A673 (cell line): ENCODE results near the gene POLA1.

Experiments used
- CTCF ChIP-seq: fragments of 300-800, 200-600 bp; sonication (generic); conservative IDR thresholded peaks from 2 replicates; pipeline ENCODE4 v1.5.1; 2017; ENCODE audit warnings: low read depth, mild to moderate bottlenecking, antibody characterized with exemption, low read length, moderate library complexity, mixed read lengths
- EZH2 ChIP-seq: fragments of 200-600 bp; sonication (generic); IDR thresholded peaks from 2 replicates; pipeline ENCODE4 v1.6.1; 2017; ENCODE audit warnings: borderline replicate concordance, low read depth, mild to moderate bottlenecking, mixed read lengths, antibody characterized with exemption, low read length; ENCODE audit not compliant: poor library complexity, severe bottlenecking

DNA sequence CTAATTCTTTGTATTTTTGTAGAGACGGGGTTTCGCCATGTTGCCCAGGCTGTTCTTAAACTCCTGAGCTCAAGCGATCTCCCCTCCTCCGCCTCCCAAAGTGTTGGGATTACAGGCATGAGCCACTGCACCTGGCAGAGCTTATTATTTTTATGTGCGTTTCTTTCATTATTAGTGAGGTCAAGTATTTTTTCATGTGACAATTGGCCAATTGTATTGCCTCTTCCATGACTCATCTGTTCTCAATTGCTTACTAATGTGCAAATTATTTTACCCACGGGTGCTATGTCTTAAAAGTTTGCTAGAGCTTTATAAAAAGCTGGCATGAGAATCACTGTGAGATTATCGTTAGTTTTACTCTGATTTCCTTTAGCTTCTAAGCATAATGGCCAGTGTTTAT is 335.0 kb downstream of the POLA1 start:
- no peak for TF ChIP-seq CTCF
- TF ChIP-seq EZH2: no peak
